Right atrium auricular region (tissue), 2 donors: ENCODE results near the gene HEMK1. TPM values are rescaled to one million over a fixed set of nuclear protein-coding genes. Genes with fewer than 3 reads are reported as not detected.

Source experiments
- DNase-seq: peaks from one replicate; pipeline ENCODE4 v3.0.0-alpha.2; 2019; ENCODE audit warnings: low spot score
- H3K27ac ChIP-seq, 2 donors: fragments of 200-600 bp; sonication (generic); 1 replicate in 1 of 2; 2 replicates in 1 of 2; pipeline ENCODE4 v1.5.1; 2016 to 2019
- H3K27me3 ChIP-seq, 2 donors: fragments of 200-600 bp; sonication (generic); one replicate each; pipeline versions ENCODE4 v1.5.1 to v1.6.0; 2017 to 2019
- H3K36me3 ChIP-seq: fragments of 200-600 bp; sonication (generic); one replicate; pipeline ENCODE4 v1.5.1; 2016
- H3K4me1 ChIP-seq, 2 donors: fragments of 200-600 bp; sonication (generic); one replicate each; pipeline versions ENCODE4 v1.5.1 to v1.6.0; 2017 to 2019
- H3K4me3 ChIP-seq, 2 donors: fragments of 200-600 bp; sonication (generic); 1 replicate in 1 of 2; 2 replicates in 1 of 2; pipeline ENCODE4 v1.5.1; 2017 to 2019; ENCODE audit warnings: mild to moderate bottlenecking in 1 of 2, moderate library complexity in 1 of 2
- H3K9me3 ChIP-seq, 2 donors: fragments of 200-600 bp; sonication (generic); one replicate each; pipeline ENCODE4 v1.5.1; 2019
- total RNA-seq, 2 donors: library from RNA; depleted of rRNA; stranded (reverse); fragments of >200 nt; gene quantifications; one replicate each; pipeline ENCODE4 v1.1.0, GENCODE V29; 2016
- TF ChIP-seq, protein P1 (sequence below), 2 donors: fragments of 200-600 bp; sonication (generic); IDR thresholded peaks; one replicate each; pipeline ENCODE4 v1.5.1; 2019; ENCODE audit warnings: antibody characterized with exemption in 2 of 2

HEMK1 gene
- total RNA-seq, 2 donors from 2014 or later, result 7.2 to 9.6 TPM

DNA sequence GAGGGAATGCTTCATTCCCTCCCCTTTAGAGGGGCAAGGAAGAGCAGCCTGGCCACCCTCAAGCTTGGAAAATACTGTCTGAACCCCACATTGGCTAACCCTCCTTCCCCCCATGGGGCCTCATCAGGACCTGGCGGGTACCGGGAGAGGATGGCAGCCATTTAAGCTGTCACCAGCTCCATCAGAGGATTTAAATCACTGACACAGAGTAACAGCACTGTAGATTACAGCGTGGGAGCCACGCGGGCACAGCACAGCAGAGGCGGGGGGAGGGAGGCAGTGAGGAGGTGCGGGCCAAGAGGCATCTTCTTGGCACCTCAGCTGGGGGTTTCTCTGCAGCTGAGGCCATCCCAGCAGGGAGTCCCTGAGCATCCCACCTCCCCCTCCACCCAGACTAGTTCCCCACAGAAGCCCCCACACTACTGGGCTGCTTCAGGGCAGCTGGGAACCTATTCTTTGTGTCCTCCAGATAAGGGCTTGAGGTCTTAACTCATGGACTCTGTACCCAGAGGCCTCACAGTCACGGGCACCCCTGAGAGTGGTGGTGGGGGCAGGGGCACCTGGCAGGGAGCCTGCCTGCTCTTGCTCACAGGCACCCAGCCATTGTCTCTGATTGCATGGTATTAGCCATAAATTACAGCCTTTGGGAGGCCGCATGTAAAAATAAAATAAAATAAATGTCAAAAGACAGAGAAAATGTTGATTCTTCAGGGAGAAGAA, 44.0 kb upstream of the HEMK1 start:
- Histone ChIP-seq H3K27me3 (no peaks in the 10 kb centered on the region), H3K36me3 (no peaks in the 10 kb centered on the region), H3K27ac (no peak overlapping the region), H3K4me1 (no peaks in the 10 kb centered on the region), H3K9me3 (no peaks in the 10 kb centered on the region), H3K4me3 (no peak overlapping the region)
- TF ChIP-seq, protein P1, sequence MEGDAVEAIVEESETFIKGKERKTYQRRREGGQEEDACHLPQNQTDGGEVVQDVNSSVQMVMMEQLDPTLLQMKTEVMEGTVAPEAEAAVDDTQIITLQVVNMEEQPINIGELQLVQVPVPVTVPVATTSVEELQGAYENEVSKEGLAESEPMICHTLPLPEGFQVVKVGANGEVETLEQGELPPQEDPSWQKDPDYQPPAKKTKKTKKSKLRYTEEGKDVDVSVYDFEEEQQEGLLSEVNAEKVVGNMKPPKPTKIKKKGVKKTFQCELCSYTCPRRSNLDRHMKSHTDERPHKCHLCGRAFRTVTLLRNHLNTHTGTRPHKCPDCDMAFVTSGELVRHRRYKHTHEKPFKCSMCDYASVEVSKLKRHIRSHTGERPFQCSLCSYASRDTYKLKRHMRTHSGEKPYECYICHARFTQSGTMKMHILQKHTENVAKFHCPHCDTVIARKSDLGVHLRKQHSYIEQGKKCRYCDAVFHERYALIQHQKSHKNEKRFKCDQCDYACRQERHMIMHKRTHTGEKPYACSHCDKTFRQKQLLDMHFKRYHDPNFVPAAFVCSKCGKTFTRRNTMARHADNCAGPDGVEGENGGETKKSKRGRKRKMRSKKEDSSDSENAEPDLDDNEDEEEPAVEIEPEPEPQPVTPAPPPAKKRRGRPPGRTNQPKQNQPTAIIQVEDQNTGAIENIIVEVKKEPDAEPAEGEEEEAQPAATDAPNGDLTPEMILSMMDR (IDR thresholded peaks at IDR 0.05), result no peak
- DNase-seq, result no peak

GRCh38 chr3:50525987-50526386, 43.3 kb upstream of the HEMK1 start:
- H3K4me3 ChIP-seq, result no peak overlapping the region
- H3K27me3 ChIP-seq, result no peaks in the 10 kb centered on the region
- H3K27ac ChIP-seq, result no peak overlapping the region
- TF ChIP-seq, protein P1 (IDR thresholded peaks at IDR 0.05), result no peak
- no peaks in the 10 kb centered on the region for H3K9me3 ChIP-seq
- no peak for DNase-seq
- H3K36me3 ChIP-seq, result no peaks in the 10 kb centered on the region
- no peaks in the 10 kb centered on the region for H3K4me1 ChIP-seq

DNA sequence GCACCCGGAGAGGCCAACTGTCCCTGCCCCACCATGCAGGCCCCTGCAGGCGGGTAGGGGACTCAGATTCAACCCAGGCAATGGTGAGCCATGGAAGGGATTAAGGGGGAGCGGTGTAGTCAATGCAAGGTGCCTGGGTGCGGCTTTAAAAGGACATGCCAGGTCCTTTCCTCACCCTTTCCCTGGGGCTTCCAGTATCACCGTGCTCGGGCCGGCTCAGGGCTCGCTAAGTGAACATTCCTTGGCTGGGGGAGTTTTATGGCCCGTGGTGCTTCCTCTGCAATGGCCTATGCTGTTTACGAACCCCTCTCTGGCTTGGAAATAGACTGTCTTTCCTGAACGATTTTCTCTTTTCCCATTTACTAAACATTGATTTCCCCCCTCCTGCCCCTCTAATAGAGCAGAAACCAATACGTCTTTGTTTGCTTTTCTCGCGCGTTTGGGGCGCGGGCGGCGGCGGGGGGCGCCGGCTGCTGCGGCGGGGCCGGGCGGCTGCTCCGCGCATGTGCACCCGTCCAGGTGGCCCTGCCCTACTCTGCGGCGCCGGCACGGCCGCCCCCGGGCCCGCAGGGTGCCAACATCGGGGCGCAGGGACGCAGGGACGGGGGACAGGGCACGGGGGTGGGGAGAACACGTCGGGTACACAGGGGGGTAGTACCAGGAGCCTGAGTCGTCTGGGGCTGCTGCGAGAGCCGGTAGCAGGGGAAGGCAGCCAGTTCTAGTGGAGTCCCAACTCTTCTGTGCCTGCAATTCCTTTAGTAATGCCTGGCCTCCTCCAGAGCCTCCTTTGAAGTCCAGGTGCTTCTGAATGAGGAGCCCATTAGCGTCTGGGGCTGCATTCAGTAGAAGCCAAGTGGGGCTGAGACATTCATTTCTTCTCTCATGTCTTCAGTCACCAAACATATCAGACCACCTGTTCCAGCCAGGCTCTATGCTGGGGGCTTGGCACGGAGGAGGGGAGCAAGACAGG, 39.0 kb upstream of the HEMK1 start:
- no peak overlapping the region for H3K4me3 ChIP-seq
- no peak for DNase-seq
- H3K9me3 ChIP-seq, result no peaks in the 10 kb centered on the region
- TF ChIP-seq, protein P1 (IDR thresholded peaks at IDR 0.05), result no peak
- H3K4me1 ChIP-seq, result no peaks in the 10 kb centered on the region
- no peaks in the 10 kb centered on the region for H3K27me3 ChIP-seq
- no peaks in the 10 kb centered on the region for H3K36me3 ChIP-seq
- no peak overlapping the region for H3K27ac ChIP-seq

- TF ChIP-seq, protein P1 (IDR thresholded peaks at IDR 0.05), result no peak
- Histone ChIP-seq H3K27ac (no peak overlapping the region), H3K9me3 (no peaks in the 10 kb centered on the region), H3K36me3 (no peaks in the 10 kb centered on the region), H3K27me3 (no peaks in the 10 kb centered on the region), H3K4me1 (no peaks in the 10 kb centered on the region), H3K4me3 (no peak overlapping the region)
- DNase-seq, result no peak
Observed at GRCh38 chr3:50531201-50531600, 38.1 kb upstream of the HEMK1 start.

- no peaks in the 10 kb centered on the region for H3K4me1 ChIP-seq
- H3K36me3 ChIP-seq, result no peaks in the 10 kb centered on the region
- H3K27me3 ChIP-seq, result no peaks in the 10 kb centered on the region
- H3K9me3 ChIP-seq, result no peaks in the 10 kb centered on the region
- no peak for DNase-seq
- H3K27ac ChIP-seq, result no peak overlapping the region
- no peak overlapping the region for H3K4me3 ChIP-seq
- TF ChIP-seq, protein P1 (IDR thresholded peaks at IDR 0.05), result no peak
Observed at GRCh38 chr3:50532062-50532705, 37.1 kb upstream of the HEMK1 start.
